GM12878 (cell line): ENCODE results near the gene LIMA1. TPM values are rescaled to one million over a fixed set of nuclear protein-coding genes. Genes with fewer than 3 reads are reported as not detected.

Experiments
- ATAC-seq: fragments of 200-7000 bp; cut with Tn5 transposase; 3 replicates; pipeline ENCODE4 v1.9.1; 2020; ENCODE audit warnings: mild to moderate bottlenecking, moderate library complexity
- BruUV-seq: library from RNA; stranded (reverse); fragments of 400-500 nt; replicated peaks from 2 replicates; lab custom pipeline; 2021; lab: Mats Ljungman, UMichigan
- CTCF ChIA-PET: fragments of 300-600 bp; sonication (Branson Sonifier 250); formaldehyde crosslinking; extraction: SDS; loops from one replicate; lab custom pipeline; 2021; ENCODE audit warnings: inconsistent platforms; lab: Yijun Ruan, JAX
- POLR2A ChIA-PET: fragments of 350-600 bp; formaldehyde crosslinking; extraction: SDS; loops from one replicate; lab custom pipeline; 2021; ENCODE audit warnings: inconsistent platforms; lab: Charles Lee
- RAD21 ChIA-PET: fragments of 300-600 bp; sonication (Branson Sonifier 250); formaldehyde crosslinking; loops from one replicate; lab custom pipeline; 2023; ENCODE audit warnings: antibody characterized with exemption; ENCODE audit not compliant: unreplicated experiment; lab: Charles Lee
- SMC1A ChIA-PET: fragments of 300-600 bp; sonication (Branson Sonifier 250); formaldehyde crosslinking; loops from one replicate; lab custom pipeline; 2023; ENCODE audit not compliant: unreplicated experiment, uncharacterized antibody; lab: Charles Lee
- DNase-seq: peaks from one replicate; pipeline ENCODE4 v3.0.0-alpha.2; 2011; ENCODE audit warnings: low read depth, low spot score
- FAIRE-seq: peaks from 3 replicates; lab custom pipeline; 2011; peaks lifted over from hg19 to GRCh38; lab: Jason Lieb, UNC
- H2AFZ ChIP-seq: 2 replicates; pipeline ENCODE4 v1.6.0; 2011; ENCODE audit warnings: low read depth, low read length, control low read depth; ENCODE audit not compliant: control insufficient read depth
- H3K27ac ChIP-seq: 2 replicates; pipeline ENCODE4 v1.5.1; 2011; ENCODE audit warnings: control low read depth; ENCODE audit not compliant: control insufficient read depth, insufficient read depth
- H3K27me3 ChIP-seq, 2 experiments: replicated peaks in 1 of 2; 2 replicates each; pipeline versions ENCODE4 v1.6.0 to v1.6.1; 2011; ENCODE audit warnings: low read length in 1 of 2; ENCODE audit not compliant: control insufficient read depth in 2 of 2, insufficient read depth in 2 of 2
- H3K36me3 ChIP-seq, 2 experiments: 2 replicates each; pipeline ENCODE4 v1.5.1; 2011; ENCODE audit warnings: low read length in 1 of 2; ENCODE audit not compliant: control insufficient read depth in 2 of 2, insufficient read depth in 2 of 2
- H3K4me1 ChIP-seq: 2 replicates; pipeline ENCODE4 v1.6.1; 2011; ENCODE audit warnings: mild to moderate bottlenecking, low read length, moderate library complexity, mixed read lengths; ENCODE audit not compliant: control insufficient read depth, insufficient read depth
- H3K4me2 ChIP-seq: 2 replicates; pipeline ENCODE4 v1.6.0; 2011; ENCODE audit warnings: control low read depth; ENCODE audit not compliant: control insufficient read depth, insufficient read depth
- H3K4me3 ChIP-seq: fragments of 200-600 bp; sonication (generic); 2 replicates; pipeline ENCODE4 v1.5.1; 2016
- H3K79me2 ChIP-seq: 2 replicates; pipeline ENCODE4 v1.6.0; 2011; ENCODE audit warnings: low read length; ENCODE audit not compliant: control insufficient read depth, insufficient read depth
- H3K9ac ChIP-seq: 2 replicates; pipeline ENCODE4 v1.8.0; 2011; ENCODE audit warnings: low read length, control low read depth, mixed read lengths; ENCODE audit not compliant: control insufficient read depth, insufficient read depth
- H3K9me3 ChIP-seq: replicated peaks from 3 replicates; pipeline ENCODE4 v1.5.1; 2011; ENCODE audit warnings: mild to moderate bottlenecking, low read length; ENCODE audit not compliant: control insufficient read depth, insufficient read depth
- H4K20me1 ChIP-seq: 2 replicates; pipeline ENCODE4 v1.6.0; 2011; ENCODE audit not compliant: control insufficient read depth, insufficient read depth
- CHD1 ChIP-seq: IDR thresholded peaks from 2 replicates; pipeline ENCODE4 v1.6.1; 2012; ENCODE audit warnings: low read depth, low read length, improper control_type of control experiment
- LARP7 ChIP-seq: fragments of 450-650 bp; IDR thresholded peaks from 2 replicates; pipeline ENCODE4 v1.6.1; 2017; ENCODE audit warnings: mild to moderate bottlenecking
- NFYB ChIP-seq: IDR thresholded peaks from 2 replicates; pipeline ENCODE4 v1.6.1; 2011; ENCODE audit warnings: low read depth, mild to moderate bottlenecking, low read length, improper control_type of control experiment, moderate library complexity; ENCODE audit not compliant: insufficient read depth
- RAD21 ChIP-seq: IDR thresholded peaks from 2 replicates; pipeline ENCODE4 v1.6.1; 2011; ENCODE audit warnings: mild to moderate bottlenecking, low read depth, low read length, moderate library complexity; ENCODE audit not compliant: insufficient read depth
- WGBS: methylation state at CpG from one replicate; pipeline ENCODE4 v1.1.6; 2016; ENCODE audit warnings: low lambda C conversion rate; ENCODE audit not compliant: insufficient replicate concordance, insufficient coverage; ENCODE audit errors: missing lambda C conversion rate; 5-methylcytosine and 5-hydroxymethylcytosine counted together
- in situ Hi-C: fragments of 300-500 bp; cut with MboI; formaldehyde crosslinking; loops from 9 replicates; pipeline ENCODE4 v1.14.3; 2018; ENCODE audit warnings: mixed read lengths
- intact Hi-C: fragments of 100-400 bp; cut with micrococcal nuclease; formaldehyde crosslinking; loops from one replicate; pipeline ENCODE4 v1.14.2; 2022; ENCODE audit not compliant: unreplicated experiment
- polyA plus RNA-seq, 11 experiments: library from polyadenylated mRNA; depleted of rRNA in 4 of 11; unstranded in 6 of 11; stranded (reverse) in 5 of 11; fragments of >200 nt; fragmentation: Nextera tagmentation in 4 of 11; fragmentation: Illumina TruSeq in 1 of 11; extraction: Ambion mirVana in 4 of 11; extraction: Trizol in 1 of 11; gene quantifications; 1 replicate in 1 of 11; 2 replicates in 10 of 11; pipeline versions ENCODE4 v1.2.1 to v1.2.3, GENCODE V29; 2011 to 2016; ENCODE audit warnings: inconsistent platforms in 2 of 11, missing spikeins in 2 of 11, low read depth in 1 of 11
- total RNA-seq, 4 experiments: library from RNA; depleted of rRNA in 3 of 4; stranded (reverse); fragments of >200 nt in 3 of 4; fragmentation: Illumina TruSeq in 1 of 4; extraction: Trizol in 1 of 4; gene quantifications; 2 replicates each; pipeline versions ENCODE4 v1.2.1 to v1.2.3, GENCODE V29; 2013 to 2021
- TF ChIP-seq, protein P1 (sequence below), 3 experiments: IDR thresholded peaks in 2 of 3; conservative IDR thresholded peaks in 1 of 3; 2 replicates each; pipeline ENCODE4 v1.5.1; 2011; ENCODE audit warnings: low read depth in 3 of 3, low read length in 3 of 3, mild to moderate bottlenecking in 3 of 3, control low read depth in 2 of 3, moderate library complexity in 2 of 3, inconsistent platforms in 1 of 3, mixed read lengths in 1 of 3; ENCODE audit not compliant: control insufficient read depth in 2 of 3, insufficient read depth in 1 of 3; ENCODE audit errors: extremely low read depth in 1 of 3

LIMA1 gene
- total and polyA plus RNA-seq, 10 of the 15 experiments (the other 5 are each of a cell fraction or from before 2014, with no cell fraction given), result 53.2 to 109 (median 60.8) TPM

- Histone ChIP-seq H3K9ac (no peak overlapping the region), H3K4me2 (no peak overlapping the region), H4K20me1 (no peaks in the 10 kb centered on the region), H3K9me3 (no peaks in the 10 kb centered on the region), H3K79me2 (no peaks in the 10 kb centered on the region), H3K4me1 (0 out of 2 replicates have a peak, but pooled peaks cover 3% of the 10 kb centered on the region), H3K27ac (no peak overlapping the region), H2AFZ (no peak overlapping the region), H3K4me3 (no peak overlapping the region), H3K36me3 (no peaks in the 10 kb centered on the region), H3K27me3 (no peaks in the 10 kb centered on the region)
- SMC1A ChIA-PET, result interaction anchor here (0.7 to 3.7 kb wide), 5 partner anchors 23 to 185 kb away, joined by 3 to 20 read pairs (median 5); partner anchors contain the start of gene LIMA1
- POLR2A ChIA-PET, result no interaction called here
- ATAC-seq (no peak), DNase-seq (no peak), FAIRE-seq (no peak)
- RAD21 ChIA-PET, result interaction anchor here (0.6 kb wide), 1 partner anchor 276 kb away, joined by 3 read pairs; no protein-coding TSS in a partner anchor
- no TSS peak for BruUV-seq
- CTCF ChIA-PET, result interaction anchor here (1.0 to 1.3 kb wide), 6 partner anchors 8 to 95 kb away, joined by 3 to 6 read pairs (median 4); partner anchors contain the start of gene CERS5
- peak; percentile 20; the same call in 1 of the 2 replicates for TF ChIP-seq RAD21
- TF ChIP-seq, protein P1, sequence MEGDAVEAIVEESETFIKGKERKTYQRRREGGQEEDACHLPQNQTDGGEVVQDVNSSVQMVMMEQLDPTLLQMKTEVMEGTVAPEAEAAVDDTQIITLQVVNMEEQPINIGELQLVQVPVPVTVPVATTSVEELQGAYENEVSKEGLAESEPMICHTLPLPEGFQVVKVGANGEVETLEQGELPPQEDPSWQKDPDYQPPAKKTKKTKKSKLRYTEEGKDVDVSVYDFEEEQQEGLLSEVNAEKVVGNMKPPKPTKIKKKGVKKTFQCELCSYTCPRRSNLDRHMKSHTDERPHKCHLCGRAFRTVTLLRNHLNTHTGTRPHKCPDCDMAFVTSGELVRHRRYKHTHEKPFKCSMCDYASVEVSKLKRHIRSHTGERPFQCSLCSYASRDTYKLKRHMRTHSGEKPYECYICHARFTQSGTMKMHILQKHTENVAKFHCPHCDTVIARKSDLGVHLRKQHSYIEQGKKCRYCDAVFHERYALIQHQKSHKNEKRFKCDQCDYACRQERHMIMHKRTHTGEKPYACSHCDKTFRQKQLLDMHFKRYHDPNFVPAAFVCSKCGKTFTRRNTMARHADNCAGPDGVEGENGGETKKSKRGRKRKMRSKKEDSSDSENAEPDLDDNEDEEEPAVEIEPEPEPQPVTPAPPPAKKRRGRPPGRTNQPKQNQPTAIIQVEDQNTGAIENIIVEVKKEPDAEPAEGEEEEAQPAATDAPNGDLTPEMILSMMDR (IDR thresholded peaks at IDR 0.05 in 2 of 3, conservative IDR thresholded peaks at IDR 0.05 in 1 of 3; ENCODE audit: control insufficient read depth in 2 of 3, extremely low read depth in 1 of 3, insufficient read depth in 1 of 3, low read depth in 3 of 3, low read length in 3 of 3), result peak in 1 of 3 experiments; percentile 19; a peak in 1 of 6 replicates
- no peak for TF ChIP-seq LARP7
- WGBS, result 87% methylated on average over 3 of the region's 3 CpGs
- intact Hi-C loops (no loop called here), in situ Hi-C loops (no loop called here)
These were observed 21.7 kb downstream of the LIMA1 start for GRCh38 chr12:50261654-50262053.

- Histone ChIP-seq H3K4me3 (no peak overlapping the region), H3K9me3 (no peaks in the 10 kb centered on the region), H3K9ac (no peak overlapping the region), H3K4me2 (no peak overlapping the region), H3K27me3 (no peaks in the 10 kb centered on the region), H3K36me3 (no peaks in the 10 kb centered on the region), H3K4me1 (peaks cover 18% of the 10 kb centered on the region), H2AFZ (no peak overlapping the region), H3K79me2 (no peaks in the 10 kb centered on the region), H3K27ac (no peak overlapping the region), H4K20me1 (no peaks in the 10 kb centered on the region)
- ChIA-PET CTCF (interaction anchor here (1.8 to 2.1 kb wide), 2 partner anchors 16 to 35 kb away, joined by 5 to 13 read pairs; no protein-coding TSS in a partner anchor), POLR2A (no interaction called here), RAD21 (interaction anchor here (2.3 kb wide), 1 partner anchor 36 kb away, joined by 10 read pairs; no protein-coding TSS in a partner anchor), SMC1A (interaction anchor here (1.2 to 3.7 kb wide), 3 partner anchors 25 to 37 kb away, joined by 3 to 19 read pairs (median 4); partner anchors contain the start of gene LIMA1)
- WGBS, result 74% methylated on average over 5 of the region's 5 CpGs
- intact Hi-C loops, result no loop called here
- no TSS peak for BruUV-seq
- no peak for FAIRE-seq
- in situ Hi-C loops, result no loop called here
- ATAC-seq, result no peak
- TF ChIP-seq CHD1 (no peak), NFYB (no peak)
- no peak for DNase-seq
These were observed 25.2 kb downstream of the LIMA1 start for GRCh38 chr12:50258167-50258551.
